Liver (tissue), 3 donors: Measurements from ENCODE around the gene PLS3.

Source experiments
- EGR1 ChIP-seq, 2 donors: IDR thresholded peaks; 2 replicates each; pipeline ENCODE4 v1.6.1; 2016 to 2018; ENCODE audit warnings: antibody characterized with exemption in 2 of 2, low read depth in 2 of 2
- TF ChIP-seq, protein P1 (sequence below): fragments of 150-350 bp; IDR thresholded peaks from 2 replicates; pipeline ENCODE4 v1.5.1; 2017; ENCODE audit warnings: improper control_type of control experiment, low read depth, low read length; ENCODE audit not compliant: missing input control
- TF ChIP-seq, protein P2 (sequence below): IDR thresholded peaks from 2 replicates; pipeline ENCODE4 v1.6.1; 2016; ENCODE audit warnings: antibody characterized with exemption, mild to moderate bottlenecking
- donor health status: healthy.
- donor health status: healthy.

DNA sequence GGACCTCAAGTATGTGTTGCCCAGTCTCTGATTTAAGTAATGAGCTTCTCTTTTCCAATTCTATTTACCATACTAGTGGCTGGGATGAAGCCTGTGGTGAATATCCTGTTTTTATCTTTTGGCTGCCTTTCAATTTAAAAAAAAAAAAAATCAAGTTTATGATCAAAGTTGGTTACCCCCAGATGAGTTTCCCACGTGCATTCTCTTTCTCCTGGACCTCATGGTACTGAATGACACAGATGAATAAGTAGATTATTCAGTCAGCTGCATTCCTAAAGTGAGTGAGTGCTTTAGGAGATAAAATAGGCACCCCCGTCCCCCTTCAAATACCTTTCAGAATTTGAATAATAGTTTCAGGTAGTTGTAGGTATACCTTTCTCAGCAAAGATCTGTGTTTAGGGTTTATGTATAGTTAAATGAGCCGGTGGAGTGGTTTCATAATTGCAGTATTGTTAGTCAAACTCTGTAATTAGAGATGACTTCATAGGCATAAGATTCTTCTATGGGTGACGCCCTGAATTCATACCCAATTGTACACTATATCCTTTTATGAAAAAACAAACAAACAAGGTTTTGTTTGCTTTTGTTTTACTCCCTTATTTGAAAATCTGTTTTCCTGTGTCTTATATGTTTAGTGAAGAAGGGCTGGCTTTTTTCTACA lies 41.9 kb downstream of the PLS3 start:
- TF ChIP-seq, protein P1, sequence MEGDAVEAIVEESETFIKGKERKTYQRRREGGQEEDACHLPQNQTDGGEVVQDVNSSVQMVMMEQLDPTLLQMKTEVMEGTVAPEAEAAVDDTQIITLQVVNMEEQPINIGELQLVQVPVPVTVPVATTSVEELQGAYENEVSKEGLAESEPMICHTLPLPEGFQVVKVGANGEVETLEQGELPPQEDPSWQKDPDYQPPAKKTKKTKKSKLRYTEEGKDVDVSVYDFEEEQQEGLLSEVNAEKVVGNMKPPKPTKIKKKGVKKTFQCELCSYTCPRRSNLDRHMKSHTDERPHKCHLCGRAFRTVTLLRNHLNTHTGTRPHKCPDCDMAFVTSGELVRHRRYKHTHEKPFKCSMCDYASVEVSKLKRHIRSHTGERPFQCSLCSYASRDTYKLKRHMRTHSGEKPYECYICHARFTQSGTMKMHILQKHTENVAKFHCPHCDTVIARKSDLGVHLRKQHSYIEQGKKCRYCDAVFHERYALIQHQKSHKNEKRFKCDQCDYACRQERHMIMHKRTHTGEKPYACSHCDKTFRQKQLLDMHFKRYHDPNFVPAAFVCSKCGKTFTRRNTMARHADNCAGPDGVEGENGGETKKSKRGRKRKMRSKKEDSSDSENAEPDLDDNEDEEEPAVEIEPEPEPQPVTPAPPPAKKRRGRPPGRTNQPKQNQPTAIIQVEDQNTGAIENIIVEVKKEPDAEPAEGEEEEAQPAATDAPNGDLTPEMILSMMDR, result no peak
- no peak for TF ChIP-seq EGR1 (IDR thresholded peaks at IDR 0.05; ENCODE audit: low read depth in 2 of 2)
- TF ChIP-seq, protein P2, sequence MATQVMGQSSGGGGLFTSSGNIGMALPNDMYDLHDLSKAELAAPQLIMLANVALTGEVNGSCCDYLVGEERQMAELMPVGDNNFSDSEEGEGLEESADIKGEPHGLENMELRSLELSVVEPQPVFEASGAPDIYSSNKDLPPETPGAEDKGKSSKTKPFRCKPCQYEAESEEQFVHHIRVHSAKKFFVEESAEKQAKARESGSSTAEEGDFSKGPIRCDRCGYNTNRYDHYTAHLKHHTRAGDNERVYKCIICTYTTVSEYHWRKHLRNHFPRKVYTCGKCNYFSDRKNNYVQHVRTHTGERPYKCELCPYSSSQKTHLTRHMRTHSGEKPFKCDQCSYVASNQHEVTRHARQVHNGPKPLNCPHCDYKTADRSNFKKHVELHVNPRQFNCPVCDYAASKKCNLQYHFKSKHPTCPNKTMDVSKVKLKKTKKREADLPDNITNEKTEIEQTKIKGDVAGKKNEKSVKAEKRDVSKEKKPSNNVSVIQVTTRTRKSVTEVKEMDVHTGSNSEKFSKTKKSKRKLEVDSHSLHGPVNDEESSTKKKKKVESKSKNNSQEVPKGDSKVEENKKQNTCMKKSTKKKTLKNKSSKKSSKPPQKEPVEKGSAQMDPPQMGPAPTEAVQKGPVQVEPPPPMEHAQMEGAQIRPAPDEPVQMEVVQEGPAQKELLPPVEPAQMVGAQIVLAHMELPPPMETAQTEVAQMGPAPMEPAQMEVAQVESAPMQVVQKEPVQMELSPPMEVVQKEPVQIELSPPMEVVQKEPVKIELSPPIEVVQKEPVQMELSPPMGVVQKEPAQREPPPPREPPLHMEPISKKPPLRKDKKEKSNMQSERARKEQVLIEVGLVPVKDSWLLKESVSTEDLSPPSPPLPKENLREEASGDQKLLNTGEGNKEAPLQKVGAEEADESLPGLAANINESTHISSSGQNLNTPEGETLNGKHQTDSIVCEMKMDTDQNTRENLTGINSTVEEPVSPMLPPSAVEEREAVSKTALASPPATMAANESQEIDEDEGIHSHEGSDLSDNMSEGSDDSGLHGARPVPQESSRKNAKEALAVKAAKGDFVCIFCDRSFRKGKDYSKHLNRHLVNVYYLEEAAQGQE, result no peak
